Gastrocnemius medialis (tissue), 4 donors: ENCODE results near the gene CDH23.

Experiments used
- POLR2A ChIP-seq, 2 donors: fragments of 450-650 bp; IDR thresholded peaks; one replicate each; pipeline ENCODE4 v1.6.1; 2017; ENCODE audit warnings: antibody characterized with exemption in 2 of 2, mild to moderate bottlenecking in 2 of 2, moderate library complexity in 2 of 2
- TF ChIP-seq, protein P1 (sequence below), 5 experiments: fragments of 450-650 bp in 3 of 5; fragments of 200-600 bp in 2 of 5; sonication (generic) in 2 of 5; IDR thresholded peaks in 4 of 5; conservative IDR thresholded peaks in 1 of 5; 1 replicate in 4 of 5; 2 replicates in 1 of 5; pipeline ENCODE4 v1.5.1; 2016 to 2019; ENCODE audit warnings: antibody characterized with exemption in 5 of 5, mild to moderate bottlenecking in 3 of 5, moderate library complexity in 3 of 5

DNA sequence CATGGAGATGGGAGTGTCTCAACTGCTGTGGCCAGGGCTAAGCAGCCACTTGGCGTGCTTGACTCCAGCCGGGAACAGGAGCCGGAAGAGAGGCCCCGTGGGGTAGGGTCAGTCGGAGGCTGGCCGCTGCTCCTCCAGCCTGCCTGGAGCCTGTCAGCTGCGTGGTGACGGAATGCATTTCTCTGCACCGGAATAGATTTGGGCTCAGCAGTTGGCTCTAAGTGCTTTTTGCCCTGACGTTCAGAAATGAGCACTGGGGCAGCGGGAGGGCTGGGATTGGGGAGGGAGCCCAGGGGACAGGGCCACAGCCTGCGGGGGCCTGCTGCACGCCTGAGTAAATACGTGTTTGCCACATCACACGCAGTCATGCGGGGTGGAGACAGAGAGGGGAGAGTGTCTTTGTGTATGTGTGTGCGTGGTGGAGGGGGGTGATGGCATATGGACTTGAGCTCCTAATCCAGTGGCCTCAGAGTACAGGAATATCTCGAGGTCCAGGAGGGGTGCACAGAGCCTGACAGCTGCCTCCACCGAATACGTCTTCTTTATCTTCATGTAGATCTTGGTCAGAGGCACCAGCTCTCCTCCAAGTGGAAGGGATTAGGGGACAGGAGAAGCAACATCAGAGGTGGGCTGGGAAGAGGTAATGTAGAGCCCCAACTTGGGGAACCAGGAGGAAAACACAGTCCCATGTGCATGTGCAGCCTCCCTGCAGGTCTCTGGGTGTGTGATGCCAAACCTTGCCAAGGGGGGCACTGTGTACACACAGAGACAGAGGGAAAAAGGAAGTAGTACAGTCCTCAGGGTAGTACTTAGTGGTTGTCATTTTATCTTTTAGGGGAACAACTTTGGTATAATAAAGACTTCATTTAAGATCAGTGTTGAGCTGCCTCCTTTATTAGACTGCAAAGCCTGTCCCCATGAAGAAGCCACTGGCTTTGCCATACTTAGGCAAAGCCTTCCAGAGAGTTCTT, 151.4 kb downstream of the CDH23 start:
- TF ChIP-seq, protein P1, sequence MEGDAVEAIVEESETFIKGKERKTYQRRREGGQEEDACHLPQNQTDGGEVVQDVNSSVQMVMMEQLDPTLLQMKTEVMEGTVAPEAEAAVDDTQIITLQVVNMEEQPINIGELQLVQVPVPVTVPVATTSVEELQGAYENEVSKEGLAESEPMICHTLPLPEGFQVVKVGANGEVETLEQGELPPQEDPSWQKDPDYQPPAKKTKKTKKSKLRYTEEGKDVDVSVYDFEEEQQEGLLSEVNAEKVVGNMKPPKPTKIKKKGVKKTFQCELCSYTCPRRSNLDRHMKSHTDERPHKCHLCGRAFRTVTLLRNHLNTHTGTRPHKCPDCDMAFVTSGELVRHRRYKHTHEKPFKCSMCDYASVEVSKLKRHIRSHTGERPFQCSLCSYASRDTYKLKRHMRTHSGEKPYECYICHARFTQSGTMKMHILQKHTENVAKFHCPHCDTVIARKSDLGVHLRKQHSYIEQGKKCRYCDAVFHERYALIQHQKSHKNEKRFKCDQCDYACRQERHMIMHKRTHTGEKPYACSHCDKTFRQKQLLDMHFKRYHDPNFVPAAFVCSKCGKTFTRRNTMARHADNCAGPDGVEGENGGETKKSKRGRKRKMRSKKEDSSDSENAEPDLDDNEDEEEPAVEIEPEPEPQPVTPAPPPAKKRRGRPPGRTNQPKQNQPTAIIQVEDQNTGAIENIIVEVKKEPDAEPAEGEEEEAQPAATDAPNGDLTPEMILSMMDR (IDR thresholded peaks at IDR 0.05 in 4 of 5, conservative IDR thresholded peaks at IDR 0.05 in 1 of 5): peak in 1 of 5 experiments; percentile 22
- no peak for TF ChIP-seq POLR2A (IDR thresholded peaks at IDR 0.05)
